ENCODE measurements around the gene SREBF2. TPM values are rescaled to one million over a fixed set of nuclear protein-coding genes. Genes with fewer than 3 reads are reported as not detected.
A peak's percentile ranks its signal among the peaks of the same experiment; 100 is the strongest.

The SREBF2 gene
- total RNA-seq, 3 donors from 2014 or later: 20.8 to 33.5 (median 32.1) TPM

DNA sequence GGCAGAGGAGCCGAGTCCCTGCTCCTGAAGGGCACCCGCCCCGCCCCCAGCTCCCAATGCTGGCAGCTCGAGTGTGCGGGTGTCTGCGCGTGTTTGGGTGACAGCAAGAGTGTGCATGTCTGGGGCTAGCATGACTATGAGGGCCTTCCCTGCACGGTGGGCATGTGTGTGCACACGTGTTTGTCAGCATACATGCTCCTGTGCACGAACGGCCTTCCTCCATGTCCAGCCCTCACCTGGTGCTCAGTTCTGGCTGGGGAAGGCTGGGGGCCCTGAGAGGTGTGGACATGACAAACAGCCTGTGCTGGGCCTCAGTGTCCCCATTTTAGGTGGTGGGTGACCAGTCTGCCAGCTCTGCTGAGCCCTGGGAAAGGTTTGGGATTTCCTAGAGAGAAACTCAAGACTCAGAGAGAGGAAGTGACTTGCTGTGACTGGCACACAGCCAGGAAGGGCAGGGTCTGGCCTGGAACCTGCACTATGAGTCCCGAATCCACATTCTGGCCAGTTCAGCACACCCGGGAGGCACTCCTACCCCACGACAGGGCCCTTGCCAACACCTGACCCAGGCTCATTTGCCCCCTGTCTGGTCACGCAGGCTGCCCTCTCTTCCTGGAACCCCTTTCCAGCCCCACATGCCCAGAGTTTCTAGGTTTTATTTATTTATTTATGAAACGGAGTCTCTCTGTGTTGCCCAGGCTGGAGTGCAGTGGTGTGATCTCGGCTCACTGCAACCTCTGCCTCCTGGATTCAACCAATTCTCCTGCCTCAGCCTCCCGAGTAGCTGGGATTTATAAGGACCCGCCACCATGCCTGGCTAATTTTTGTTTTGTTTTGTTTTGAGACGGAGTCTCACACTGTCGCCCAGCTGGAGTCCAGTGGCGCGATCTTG is 85.2 kb downstream of the SREBF2 start:
- Histone ChIP-seq H3K27ac (no peak overlapping the region), H3K27me3 (peaks cover 18 to 42% of the 10 kb centered on the region in 2 donors), H3K4me1 (peaks cover 0 to 9% of the 10 kb centered on the region in 2 donors), H3K4me3 (no peak overlapping the region), H3K36me3 (no peaks in the 10 kb centered on the region), H3K9me3 (no peaks in the 10 kb centered on the region)
- TF ChIP-seq POLR2A (IDR thresholded peaks at IDR 0.05): no peak
- TF ChIP-seq, protein P1, sequence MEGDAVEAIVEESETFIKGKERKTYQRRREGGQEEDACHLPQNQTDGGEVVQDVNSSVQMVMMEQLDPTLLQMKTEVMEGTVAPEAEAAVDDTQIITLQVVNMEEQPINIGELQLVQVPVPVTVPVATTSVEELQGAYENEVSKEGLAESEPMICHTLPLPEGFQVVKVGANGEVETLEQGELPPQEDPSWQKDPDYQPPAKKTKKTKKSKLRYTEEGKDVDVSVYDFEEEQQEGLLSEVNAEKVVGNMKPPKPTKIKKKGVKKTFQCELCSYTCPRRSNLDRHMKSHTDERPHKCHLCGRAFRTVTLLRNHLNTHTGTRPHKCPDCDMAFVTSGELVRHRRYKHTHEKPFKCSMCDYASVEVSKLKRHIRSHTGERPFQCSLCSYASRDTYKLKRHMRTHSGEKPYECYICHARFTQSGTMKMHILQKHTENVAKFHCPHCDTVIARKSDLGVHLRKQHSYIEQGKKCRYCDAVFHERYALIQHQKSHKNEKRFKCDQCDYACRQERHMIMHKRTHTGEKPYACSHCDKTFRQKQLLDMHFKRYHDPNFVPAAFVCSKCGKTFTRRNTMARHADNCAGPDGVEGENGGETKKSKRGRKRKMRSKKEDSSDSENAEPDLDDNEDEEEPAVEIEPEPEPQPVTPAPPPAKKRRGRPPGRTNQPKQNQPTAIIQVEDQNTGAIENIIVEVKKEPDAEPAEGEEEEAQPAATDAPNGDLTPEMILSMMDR (IDR thresholded peaks at IDR 0.05): no peak
- TF ChIP-seq POLR2AphosphoS5 (IDR thresholded peaks at IDR 0.05): no peak
- intact Hi-C loops (cut with DNase I; ENCODE audit: low total_unique reads): no loop called here
- DNase-seq (ENCODE audit: low spot score in 2 of 2): no peak

DNA sequence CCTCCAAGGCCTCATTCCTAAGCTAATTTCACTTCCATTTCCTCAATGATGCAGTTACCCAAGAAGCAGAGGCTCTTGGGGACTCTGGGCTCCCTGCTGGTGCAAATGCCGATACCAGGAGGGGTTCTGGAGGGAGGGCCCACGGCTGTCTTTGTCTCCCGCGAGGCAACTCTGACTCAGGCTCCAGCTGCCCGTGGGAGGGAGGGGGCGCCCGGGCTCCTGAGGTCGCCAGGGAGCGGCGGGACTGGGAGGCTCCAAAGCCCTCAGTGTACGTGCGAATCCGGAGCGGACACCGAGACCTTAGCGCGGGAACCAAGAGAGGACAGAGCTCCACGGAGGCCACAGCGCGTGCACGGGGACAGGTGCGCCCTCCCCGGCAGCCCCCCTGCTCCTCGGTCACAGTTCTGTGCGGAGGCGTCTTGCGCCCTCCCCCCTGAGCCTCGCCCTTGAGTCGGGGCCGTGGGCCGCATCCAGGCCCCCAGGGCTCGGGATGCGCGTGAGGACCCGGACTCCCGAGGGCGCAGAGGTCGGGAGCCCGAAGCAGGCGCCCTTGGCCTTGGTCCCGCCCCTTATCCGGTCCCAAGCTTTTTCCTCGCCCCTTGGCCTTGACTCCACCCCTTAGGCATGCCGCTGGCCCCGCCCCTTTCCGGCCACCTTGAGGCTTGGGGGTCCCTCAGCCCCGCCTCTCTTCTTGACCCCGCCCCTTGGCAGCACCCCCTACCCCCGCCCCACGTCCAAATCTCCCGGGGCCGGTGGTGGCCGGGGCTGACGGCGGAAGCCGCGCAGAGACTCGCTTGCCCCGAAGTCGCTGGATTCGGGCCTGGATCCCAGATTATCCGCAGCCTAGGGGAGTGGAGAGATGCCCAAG is 86.7 kb downstream of the SREBF2 start:
- Histone ChIP-seq H3K36me3 (no peaks in the 10 kb centered on the region), H3K9me3 (no peaks in the 10 kb centered on the region), H3K27ac (peak overlapping the region in 1 of 2 donors; percentile 2), H3K4me1 (peaks cover 0 to 9% of the 10 kb centered on the region in 2 donors), H3K27me3 (peaks cover 9 to 30% of the 10 kb centered on the region in 2 donors), H3K4me3 (peak overlapping the region; percentile 33 to 83 (median 61))
- DNase-seq (ENCODE audit: low spot score in 2 of 2): peak in 1 of 2 donors; percentile 41
- intact Hi-C loops (cut with DNase I; ENCODE audit: low total_unique reads): no loop called here
- TF ChIP-seq POLR2A (IDR thresholded peaks at IDR 0.05) (no peak), POLR2AphosphoS5 (IDR thresholded peaks at IDR 0.05) (no peak)
- TF ChIP-seq, protein P1 (IDR thresholded peaks at IDR 0.05): no peak

DNA sequence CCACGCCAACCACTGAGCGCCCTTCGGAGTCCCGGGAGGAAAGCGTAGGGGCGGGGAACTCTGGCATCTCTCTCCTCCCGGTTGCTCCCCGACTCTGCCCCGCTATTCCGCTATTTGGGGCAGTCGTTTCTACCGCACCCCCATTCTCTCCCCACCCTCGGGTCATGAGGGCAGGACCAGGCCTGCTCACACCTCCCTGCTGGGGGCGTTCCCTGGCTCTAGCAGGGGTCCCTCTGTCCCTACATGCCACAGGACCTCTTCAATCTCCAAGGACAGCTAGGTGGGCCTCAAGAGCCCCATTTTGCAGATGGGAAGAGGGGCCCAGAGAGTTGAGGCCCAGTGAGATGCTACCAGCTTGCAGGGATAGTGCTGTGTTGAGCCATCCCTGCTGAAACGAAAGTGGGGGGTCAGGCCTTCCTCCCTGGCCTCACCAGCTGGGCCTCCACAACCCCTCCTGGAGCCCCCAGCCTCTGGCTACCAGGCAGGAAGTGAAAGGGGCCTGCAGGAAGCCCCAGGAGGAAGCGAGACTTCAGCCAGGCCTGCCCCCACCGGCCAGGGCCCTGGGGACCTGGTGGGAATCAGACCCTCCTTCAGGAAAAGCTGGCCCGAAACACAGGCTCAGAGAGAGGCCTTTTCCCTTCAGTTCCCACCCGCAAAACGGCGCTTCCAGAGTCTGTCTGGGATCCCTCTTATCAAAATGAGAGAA is 87.5 kb downstream of the SREBF2 start:
- H3K4me3 ChIP-seq: peak overlapping the region; percentile 33 to 83 (median 61)
- no peaks in the 10 kb centered on the region for H3K9me3 ChIP-seq
- H3K36me3 ChIP-seq: no peaks in the 10 kb centered on the region
- peak overlapping the region in 1 of 2 donors; percentile 2 for H3K27ac ChIP-seq
- intact Hi-C loops (cut with DNase I; ENCODE audit: low total_unique reads): no loop called here
- peaks cover 6 to 25% of the 10 kb centered on the region in 2 donors for H3K27me3 ChIP-seq
- TF ChIP-seq POLR2AphosphoS5 (IDR thresholded peaks at IDR 0.05): no peak
- no peak for TF ChIP-seq POLR2A (IDR thresholded peaks at IDR 0.05)
- TF ChIP-seq, protein P1 (IDR thresholded peaks at IDR 0.05): no peak
- no peak for DNase-seq (ENCODE audit: low spot score in 2 of 2)
- peaks cover 0 to 4% of the 10 kb centered on the region in 2 donors for H3K4me1 ChIP-seq

DNA sequence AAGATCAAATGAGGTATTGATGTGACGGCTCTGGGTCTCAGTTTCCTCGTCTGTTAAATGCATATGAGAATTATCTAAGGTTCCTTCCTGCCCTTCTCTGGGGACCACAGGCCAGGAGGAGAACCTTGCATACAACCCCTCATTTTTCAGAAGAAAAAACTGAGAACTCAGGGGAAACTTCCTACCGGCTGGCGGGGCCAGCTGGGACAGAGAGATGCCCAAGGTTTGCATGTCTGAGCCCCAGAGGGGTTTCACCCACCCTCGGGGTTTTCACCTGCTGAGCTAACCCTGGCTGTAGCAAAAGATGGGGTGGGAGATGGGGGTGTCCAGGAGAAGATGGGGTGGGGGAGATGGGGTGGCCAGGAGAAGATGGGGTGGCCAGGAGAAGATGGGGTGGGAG is 89.4 kb downstream of the SREBF2 start:
- H3K4me3 ChIP-seq: no peak overlapping the region
- peaks cover 0 to 4% of the 10 kb centered on the region in 2 donors for H3K4me1 ChIP-seq
- H3K27me3 ChIP-seq: peaks cover 14 to 21% of the 10 kb centered on the region in 2 donors
- TF ChIP-seq, protein P1 (IDR thresholded peaks at IDR 0.05): no peak
- TF ChIP-seq POLR2AphosphoS5 (IDR thresholded peaks at IDR 0.05): no peak
- no peak for TF ChIP-seq POLR2A (IDR thresholded peaks at IDR 0.05)
- no peaks in the 10 kb centered on the region for H3K36me3 ChIP-seq
- no peak overlapping the region for H3K27ac ChIP-seq
- intact Hi-C loops (cut with DNase I; ENCODE audit: low total_unique reads): no loop called here
- DNase-seq (ENCODE audit: low spot score in 2 of 2): no peak
- no peaks in the 10 kb centered on the region for H3K9me3 ChIP-seq
